Stimulated activated naive CD8-positive, alpha-beta T cell treated with anti-CD3 and anti-CD28 coated beads, Interleukin-15, amount 100 ng/mL, for 72 hours (primary cell): ENCODE results near the gene FXR1.
"Not testable (repeated sequence)": the region's sequence is repeated elsewhere in the genome, so short reads cannot be mapped to it uniquely, and the experiment has no call there.

Experiments used
- ATAC-seq: fragments of 150-1000 bp; cut with Tn5 transposase; 2 replicates; pipeline ENCODE4 v1.10.0; 2021; ENCODE audit warnings: mild to moderate bottlenecking, moderate library complexity
- DNase-seq, 2 donors: peaks; one replicate each; pipeline ENCODE4 v3.0.0; 2021 to 2022
- H3K27ac Mint-ChIP-seq, 2 donors: one replicate each; pipeline ENCODE4 v1.8.0; 2022; ENCODE audit warnings: mild to moderate bottlenecking in 2 of 2, mixed read lengths in 2 of 2, moderate library complexity in 2 of 2
- H3K27me3 Mint-ChIP-seq: one replicate; pipeline ENCODE4 v1.8.0; 2022; ENCODE audit warnings: mixed read lengths
- H3K4me1 Mint-ChIP-seq: one replicate; pipeline ENCODE4 v1.8.0; 2022; ENCODE audit warnings: mild to moderate bottlenecking, mixed read lengths
- H3K4me3 Mint-ChIP-seq, 2 donors: one replicate each; pipeline ENCODE4 v1.8.0; 2022; ENCODE audit warnings: mild to moderate bottlenecking in 2 of 2, mixed read lengths in 2 of 2, moderate library complexity in 1 of 2
- H3K9me3 Mint-ChIP-seq, 2 donors: one replicate each; pipeline ENCODE4 v1.8.0; 2022; ENCODE audit warnings: mixed read lengths in 2 of 2

FXR1 gene

DNA sequence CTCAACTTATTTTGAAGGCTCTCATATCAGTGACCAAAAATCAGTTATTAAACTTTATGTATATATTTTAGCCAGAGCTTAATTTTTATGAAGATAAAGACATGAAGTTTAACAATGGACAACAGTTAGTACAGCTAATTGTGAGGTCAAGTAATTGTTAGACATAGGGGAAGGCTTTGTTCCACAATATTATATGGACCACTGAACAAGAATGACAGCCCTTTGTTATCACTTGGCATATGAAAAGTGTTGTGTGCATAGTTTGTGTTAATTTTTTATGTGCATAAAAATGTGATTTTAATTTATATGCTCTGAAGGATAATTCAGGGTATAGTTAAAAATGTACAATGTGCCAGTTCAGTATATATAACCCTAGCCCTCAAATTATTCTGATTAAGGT is 65.0 kb downstream of the FXR1 start:
- Mint-ChIP-seq H3K27me3 (no peaks in the 10 kb centered on the region), H3K27ac (no peak overlapping the region), H3K4me3 (no peak overlapping the region), H3K9me3 (no peaks in the 10 kb centered on the region), H3K4me1 (no peaks in the 10 kb centered on the region)
- ATAC-seq (no peak), DNase-seq (no peak)

DNA sequence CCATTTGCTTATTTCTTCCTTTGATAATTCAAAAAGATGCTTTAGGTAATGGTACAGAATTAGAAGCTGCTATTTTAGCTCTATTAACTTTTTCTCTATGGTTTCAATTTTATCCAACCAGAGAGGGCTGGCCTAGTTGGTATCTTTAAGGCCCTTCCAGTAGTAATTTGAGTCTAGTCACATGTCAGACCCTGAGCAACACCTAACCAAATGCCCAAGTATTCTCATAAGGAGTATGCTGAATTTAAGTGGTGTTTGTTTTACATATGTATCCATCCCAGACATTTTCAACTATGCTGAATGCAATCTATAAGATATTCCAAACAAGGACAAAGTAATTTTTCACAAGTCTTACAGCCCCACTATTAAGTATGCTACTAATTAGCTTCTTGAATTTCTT is 67.5 kb downstream of the FXR1 start:
- Mint-ChIP-seq H3K4me1 (no peaks in the 10 kb centered on the region), H3K4me3 (no peak overlapping the region), H3K9me3 (no peaks in the 10 kb centered on the region), H3K27ac (no peak overlapping the region), H3K27me3 (no peaks in the 10 kb centered on the region)
- DNase-seq (no peak), ATAC-seq (no peak)

DNA sequence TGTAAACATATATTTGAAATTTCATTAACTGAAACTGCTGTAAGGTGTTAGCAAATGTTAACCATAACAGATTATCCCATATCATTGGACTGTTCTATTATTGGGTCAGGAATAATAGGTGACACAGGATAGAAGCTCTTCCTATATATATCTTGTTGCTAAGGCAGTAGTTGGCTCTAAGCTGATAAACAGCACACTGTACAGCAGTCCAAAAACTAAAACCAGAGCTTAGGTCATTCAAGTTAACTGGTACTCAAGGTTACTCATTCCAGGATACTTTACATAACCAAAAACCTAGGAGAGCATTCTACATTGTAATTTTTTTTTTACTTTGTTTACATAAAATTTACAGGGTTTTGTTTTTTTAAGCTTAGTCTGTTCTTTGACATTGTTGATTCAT is 68.1 kb downstream of the FXR1 start:
- H3K27me3 Mint-ChIP-seq = no peaks in the 10 kb centered on the region
- DNase-seq (no peak), ATAC-seq (peak; percentile 71)
- no peak overlapping the region for H3K4me3 Mint-ChIP-seq
- H3K4me1 Mint-ChIP-seq = no peaks in the 10 kb centered on the region
- H3K27ac Mint-ChIP-seq = peak overlapping the region in 1 of 2 donors; percentile 5
- no peaks in the 10 kb centered on the region for H3K9me3 Mint-ChIP-seq

DNA sequence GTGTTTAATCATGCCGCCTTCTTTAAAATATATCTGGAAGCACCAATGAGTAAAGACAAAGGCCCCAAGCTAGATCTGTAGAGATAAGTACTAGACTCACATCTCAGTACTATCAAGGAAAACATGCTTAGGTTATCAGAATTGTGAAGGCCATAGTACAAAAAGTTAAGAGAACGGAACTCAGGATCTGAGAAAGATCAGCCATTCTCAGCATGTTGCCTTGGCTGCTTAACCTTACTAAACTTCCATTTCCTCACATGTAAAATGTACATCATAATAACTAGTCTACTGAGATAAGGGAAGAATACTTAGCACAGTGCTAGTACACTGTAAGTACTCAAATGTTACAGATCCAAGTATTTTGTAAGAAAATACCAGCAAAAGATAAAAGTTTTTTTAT is 69.4 kb downstream of the FXR1 start:
- no peak overlapping the region for H3K4me3 Mint-ChIP-seq
- no peaks in the 10 kb centered on the region for H3K9me3 Mint-ChIP-seq
- no peak overlapping the region for H3K27ac Mint-ChIP-seq
- peaks cover 9% of the 10 kb centered on the region for H3K4me1 Mint-ChIP-seq
- DNase-seq (no peak), ATAC-seq (no peak)
- H3K27me3 Mint-ChIP-seq = no peaks in the 10 kb centered on the region

DNA sequence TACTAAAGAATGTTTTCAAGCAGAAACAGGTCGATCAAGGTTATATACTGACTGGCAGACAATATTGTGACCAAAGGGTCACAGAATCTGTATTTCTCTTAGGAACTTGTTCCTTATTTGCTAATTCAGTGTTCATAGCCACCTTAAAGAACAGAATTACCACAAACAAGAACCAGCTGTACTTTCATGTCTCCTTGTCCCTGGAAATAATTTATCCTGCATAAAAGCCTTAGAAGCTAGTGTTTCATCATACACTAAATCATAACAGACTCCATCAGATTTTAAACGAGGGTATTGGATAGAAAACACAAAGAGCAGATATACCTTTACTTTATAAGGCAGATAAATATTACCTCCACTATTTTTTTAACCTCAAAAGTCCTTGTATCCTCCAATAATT is 70.7 kb downstream of the FXR1 start:
- Mint-ChIP-seq H3K9me3 (no peaks in the 10 kb centered on the region), H3K27me3 (no peaks in the 10 kb centered on the region), H3K27ac (no peak overlapping the region), H3K4me1 (peaks cover 19% of the 10 kb centered on the region), H3K4me3 (no peak overlapping the region)
- ATAC-seq (no peak), DNase-seq (no peak)

DNA sequence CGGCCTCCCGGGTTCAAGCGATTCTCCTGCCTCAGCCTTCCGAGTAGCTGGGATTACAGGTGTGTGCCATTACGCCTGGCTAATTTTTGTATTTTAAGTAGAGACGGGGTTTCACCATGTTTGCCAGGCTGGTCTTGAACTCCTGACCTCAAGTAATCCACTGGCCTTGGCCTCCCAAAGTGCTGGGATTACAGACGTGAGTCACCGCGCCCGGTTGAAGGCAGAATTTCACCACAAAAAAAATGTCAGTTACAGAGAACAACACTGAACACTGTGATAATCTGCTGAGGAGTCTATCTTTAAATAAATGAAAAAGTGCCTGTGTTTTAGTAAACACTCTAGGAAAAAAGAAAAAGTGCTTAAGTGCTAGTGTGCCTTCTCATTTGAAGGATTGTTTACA is 73.9 kb downstream of the FXR1 start:
- DNase-seq, ATAC-seq: not testable (repeated sequence)

DNA sequence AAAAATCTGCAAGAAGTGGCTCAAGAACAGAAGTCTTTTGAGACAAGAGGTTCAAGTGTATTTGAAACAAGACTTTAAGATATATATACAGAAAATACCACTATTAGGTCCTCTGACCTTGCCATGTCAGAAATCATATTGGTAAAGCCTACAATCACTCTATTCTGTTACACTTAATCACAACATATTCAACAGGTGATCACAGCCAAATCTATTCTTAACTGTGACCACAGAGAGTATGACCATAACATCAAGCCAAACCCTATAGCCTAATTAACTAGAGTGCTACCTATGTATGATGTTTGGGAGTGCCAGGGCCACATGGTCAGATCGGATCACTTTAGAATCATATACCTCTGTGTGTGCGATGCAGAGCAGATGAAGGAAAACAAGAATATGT is 74.9 kb downstream of the FXR1 start:
- Mint-ChIP-seq H3K27ac (no peak overlapping the region), H3K4me1 (peaks cover 21% of the 10 kb centered on the region), H3K4me3 (peak overlapping the region in 1 of 2 donors; percentile 61), H3K9me3 (no peaks in the 10 kb centered on the region), H3K27me3 (no peaks in the 10 kb centered on the region)
- DNase-seq = no peak
- no peak for ATAC-seq

More for the DNA sequence above, 73.9 kb downstream of the FXR1 start:
- Mint-ChIP-seq H3K4me1 (peaks cover 21% of the 10 kb centered on the region), H3K27ac (peak overlapping the region in 1 of 2 donors; percentile 34)
- not testable (repeated sequence) for H3K4me3 Mint-ChIP-seq, H3K27me3 Mint-ChIP-seq, H3K9me3 Mint-ChIP-seq

DNA sequence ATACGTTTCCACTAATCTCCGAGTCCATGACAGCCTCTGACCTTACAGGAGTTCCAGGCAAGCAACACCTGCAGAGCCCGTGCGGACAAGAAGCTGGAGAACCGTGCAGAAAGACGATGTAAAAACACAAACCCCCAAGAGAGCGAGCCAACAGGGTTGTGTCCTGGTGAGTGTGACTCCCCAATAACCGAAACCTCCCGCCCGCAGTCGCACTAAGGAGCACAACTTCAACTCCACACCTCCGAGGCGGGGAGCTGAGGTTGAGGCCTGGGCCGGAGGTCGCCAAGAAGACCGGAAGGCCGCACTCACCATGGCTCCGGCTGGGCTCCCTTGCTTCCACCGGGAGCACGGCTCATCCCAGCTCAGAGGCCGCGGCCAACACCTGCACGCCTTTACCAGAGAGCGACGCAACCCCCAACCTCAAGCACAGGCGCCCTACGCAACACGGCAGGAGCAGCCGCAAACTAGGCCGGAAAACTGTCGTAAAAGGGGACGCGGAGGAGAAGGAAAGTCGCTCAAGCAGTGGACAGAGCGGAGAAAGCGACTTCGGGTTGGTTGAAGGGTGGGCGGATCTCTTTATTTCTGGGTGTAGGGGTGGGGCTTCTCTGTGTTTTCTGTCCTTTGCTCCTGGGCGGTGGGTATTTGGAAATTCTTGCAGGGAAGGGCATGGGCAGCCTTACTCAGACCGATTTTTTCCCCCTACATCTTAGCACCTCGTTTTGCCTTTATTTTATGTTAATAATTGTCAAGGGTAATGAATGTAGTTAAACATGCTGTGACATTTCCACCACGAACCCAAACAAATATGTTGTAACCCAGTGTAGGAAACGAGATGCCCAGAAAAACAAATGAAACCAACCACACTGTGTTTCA is 77.1 kb downstream of the FXR1 start, which contains the start of gene DNAJC19:
TSS of gene DNAJC19 (minus strand) at position 446 of the 873 bp plus-strand sequence. CDS start at position 312, 134 bp downstream.
- no peaks in the 10 kb centered on the region for H3K27me3 Mint-ChIP-seq
- peak; percentile 85 to 92 for DNase-seq
- no peaks in the 10 kb centered on the region for H3K9me3 Mint-ChIP-seq

DNA sequence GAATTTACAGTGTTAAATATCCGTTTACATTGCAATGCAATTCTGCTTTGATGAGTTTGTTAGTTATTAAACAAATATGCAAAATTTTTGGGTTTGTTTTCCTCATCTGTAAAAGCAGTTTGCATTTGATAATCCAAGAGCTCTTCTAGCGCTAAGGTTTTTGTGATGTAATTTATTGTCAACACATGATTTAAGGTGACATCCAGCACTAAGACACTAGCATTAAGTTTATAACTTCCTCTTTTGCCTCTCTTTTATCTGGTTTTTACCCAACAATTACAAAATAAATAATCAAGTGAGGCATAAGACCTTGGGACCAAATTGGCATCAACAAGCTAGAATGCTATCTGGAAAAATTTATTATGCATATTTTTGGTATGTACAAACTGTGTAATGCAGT is 78.0 kb downstream of the FXR1 start:
- peak overlapping the region; percentile 97 to 99 for H3K4me3 Mint-ChIP-seq
- H3K4me1 Mint-ChIP-seq = peaks cover 21% of the 10 kb centered on the region
- H3K27me3 Mint-ChIP-seq = no peaks in the 10 kb centered on the region
- no peaks in the 10 kb centered on the region for H3K9me3 Mint-ChIP-seq
- ATAC-seq = no peak
- peak overlapping the region in 1 of 2 donors; percentile 98 for H3K27ac Mint-ChIP-seq
- no peak for DNase-seq

More for the DNA sequence above, 77.1 kb downstream of the FXR1 start, which contains the start of gene DNAJC19:
- peak within 1 kb of the TSS; percentile 97 to 98 for H3K27ac Mint-ChIP-seq
- H3K4me3 Mint-ChIP-seq = peak within 1 kb of the TSS; percentile 97 to 99
- ATAC-seq = peak; percentile 95
- H3K4me1 Mint-ChIP-seq = peaks cover 21% of the 10 kb centered on the region

DNA sequence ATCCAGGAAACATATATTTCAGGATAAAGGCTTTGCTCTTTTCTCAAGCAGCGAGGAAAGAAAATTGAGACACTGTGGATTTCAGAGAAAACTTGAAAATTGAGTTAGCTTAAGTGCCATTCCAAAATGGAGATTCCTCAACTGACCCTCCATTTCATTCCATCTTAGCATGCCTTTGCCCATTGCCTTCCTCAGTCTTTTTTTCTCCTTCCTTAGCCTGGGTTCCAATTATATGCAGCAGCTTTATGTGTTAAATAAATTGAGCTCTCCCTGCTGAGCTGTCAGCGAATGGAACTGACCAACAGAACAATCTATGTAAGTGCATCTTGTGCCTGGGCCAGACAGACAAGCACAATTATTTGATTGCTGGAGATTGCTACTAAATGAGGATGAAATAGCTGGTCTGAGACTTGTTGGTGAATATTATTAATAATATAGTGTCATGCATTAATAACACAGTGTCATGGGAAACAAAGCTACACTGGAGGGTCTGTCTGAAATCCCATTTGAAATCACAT is 84.0 kb downstream of the FXR1 start:
- Mint-ChIP-seq H3K27me3 (no peaks in the 10 kb centered on the region), H3K4me1 (no peaks in the 10 kb centered on the region), H3K27ac (no peak overlapping the region), H3K4me3 (no peak overlapping the region), H3K9me3 (peaks cover 11 to 12% of the 10 kb centered on the region in 2 donors)
- ATAC-seq (no peak), DNase-seq (no peak)

DNA sequence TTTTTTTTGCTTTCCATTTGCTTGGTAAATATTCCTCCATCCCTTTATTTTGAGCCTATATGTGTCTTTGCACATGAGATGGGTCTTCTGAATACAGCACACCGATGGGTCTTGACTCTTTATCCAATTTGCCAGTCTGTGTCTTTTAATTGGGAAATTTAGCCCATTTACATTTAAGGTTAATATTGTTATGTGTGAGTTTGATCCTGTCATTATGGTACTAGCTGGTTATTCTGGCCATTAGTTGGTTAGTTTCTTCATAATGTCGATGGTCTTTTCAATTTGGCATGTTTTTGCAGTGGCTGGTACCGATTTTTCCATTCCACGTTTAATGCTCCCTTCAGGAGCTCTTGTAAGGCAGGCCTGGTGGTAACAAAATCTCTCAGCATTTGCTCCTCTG is 89.9 kb downstream of the FXR1 start:
- not testable (repeated sequence) for H3K4me3 Mint-ChIP-seq, H3K4me1 Mint-ChIP-seq, H3K27ac Mint-ChIP-seq, ATAC-seq, DNase-seq, H3K27me3 Mint-ChIP-seq
- peaks cover 23 to 30% of the 10 kb centered on the region in 2 donors for H3K9me3 Mint-ChIP-seq

DNA sequence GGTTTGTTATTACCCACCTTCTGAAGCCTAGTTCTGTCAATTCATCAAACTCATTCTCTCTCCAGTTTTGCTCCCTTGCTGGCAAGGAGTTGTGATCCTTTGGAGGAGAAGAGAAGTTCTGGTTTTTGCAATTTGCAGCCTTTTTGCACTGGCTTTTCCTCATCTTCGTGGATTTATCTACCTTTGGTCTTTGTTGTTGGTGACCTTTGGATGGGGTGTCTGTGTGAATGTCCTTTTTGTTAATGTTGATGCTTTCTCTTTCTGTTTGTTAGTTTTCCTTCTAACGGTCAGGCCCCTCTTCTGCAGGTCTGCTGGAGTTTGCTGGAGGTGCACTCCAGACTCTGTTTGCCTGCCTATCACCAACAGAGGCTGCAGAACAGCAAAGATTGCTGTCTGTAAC is 91.0 kb downstream of the FXR1 start:
- not testable (repeated sequence) for DNase-seq, ATAC-seq, H3K27me3 Mint-ChIP-seq, H3K27ac Mint-ChIP-seq, H3K4me3 Mint-ChIP-seq, H3K4me1 Mint-ChIP-seq
- H3K9me3 Mint-ChIP-seq = peaks cover 23 to 30% of the 10 kb centered on the region in 2 donors

DNA sequence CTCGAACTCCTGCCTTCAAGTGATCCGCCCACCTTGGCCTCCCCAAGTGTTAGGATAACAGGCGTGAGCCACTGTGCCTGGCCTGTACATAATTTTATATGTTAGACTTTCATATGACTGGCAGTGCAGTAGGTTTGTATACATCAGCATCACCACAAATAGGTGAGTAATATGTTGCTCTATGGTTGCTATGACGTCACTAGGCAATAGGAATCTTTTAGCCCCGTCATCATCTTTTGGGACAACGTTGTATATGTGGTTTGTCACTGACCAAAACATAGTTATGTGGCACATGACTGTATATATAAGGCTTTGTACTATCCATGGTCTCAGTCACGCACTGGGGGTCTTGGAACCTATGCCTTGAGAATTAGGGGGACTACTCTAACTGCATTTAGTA is 94.1 kb downstream of the FXR1 start:
- H3K9me3 Mint-ChIP-seq = peaks cover 10 to 19% of the 10 kb centered on the region in 2 donors
- H3K4me1 Mint-ChIP-seq = peaks cover 9% of the 10 kb centered on the region
- no peaks in the 10 kb centered on the region for H3K27me3 Mint-ChIP-seq
- ATAC-seq (no peak), DNase-seq (no peak)
- H3K4me3 Mint-ChIP-seq = no peak overlapping the region
- no peak overlapping the region for H3K27ac Mint-ChIP-seq

DNA sequence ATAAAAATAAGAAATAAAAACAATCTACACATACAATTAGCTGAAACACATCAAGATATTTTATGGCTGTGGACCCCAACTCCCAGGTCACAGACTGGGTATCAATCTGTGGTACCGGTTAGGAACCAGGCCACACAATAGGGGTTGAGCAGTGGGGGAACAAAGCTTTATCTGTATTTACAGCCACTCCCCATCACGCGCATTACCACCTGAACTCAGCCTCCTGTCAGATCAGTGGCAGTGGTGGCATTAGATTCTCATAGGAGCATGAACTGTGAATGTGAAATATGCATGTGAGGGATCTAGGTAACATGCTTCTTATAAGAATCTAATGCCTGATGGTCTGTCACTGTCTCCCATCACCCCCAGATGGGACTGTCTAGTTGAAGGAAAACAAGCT is 94.8 kb downstream of the FXR1 start:
- no peaks in the 10 kb centered on the region for H3K27me3 Mint-ChIP-seq
- peaks cover 3 to 12% of the 10 kb centered on the region in 2 donors for H3K9me3 Mint-ChIP-seq
- H3K27ac Mint-ChIP-seq = no peak overlapping the region
- ATAC-seq (no peak), DNase-seq (no peak)
- H3K4me3 Mint-ChIP-seq = no peak overlapping the region
- H3K4me1 Mint-ChIP-seq = peaks cover 9% of the 10 kb centered on the region

DNA sequence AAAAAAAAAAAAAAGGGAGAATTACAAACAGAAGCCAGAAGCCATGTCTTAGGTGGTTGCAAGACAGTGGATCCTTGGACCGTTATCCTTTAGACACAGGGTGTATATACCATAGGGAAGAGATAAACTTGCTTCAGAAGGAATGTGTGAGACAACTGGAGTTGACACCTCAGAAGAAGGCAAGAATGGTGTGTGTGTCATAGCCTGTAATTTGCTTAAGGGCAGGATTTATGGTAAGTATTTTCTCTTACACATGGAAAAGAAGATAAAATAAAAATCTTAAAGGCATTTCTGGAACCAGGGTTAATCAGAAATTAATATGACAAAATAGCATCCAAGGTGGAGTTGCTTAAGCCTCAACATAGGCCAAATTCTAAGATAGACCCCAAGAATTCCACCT is 96.3 kb downstream of the FXR1 start:
- no peak for ATAC-seq
- Mint-ChIP-seq H3K4me1 (peaks cover 9% of the 10 kb centered on the region), H3K4me3 (no peak overlapping the region), H3K9me3 (no peaks in the 10 kb centered on the region), H3K27ac (no peak overlapping the region), H3K27me3 (no peaks in the 10 kb centered on the region)
- no peak for DNase-seq

DNA sequence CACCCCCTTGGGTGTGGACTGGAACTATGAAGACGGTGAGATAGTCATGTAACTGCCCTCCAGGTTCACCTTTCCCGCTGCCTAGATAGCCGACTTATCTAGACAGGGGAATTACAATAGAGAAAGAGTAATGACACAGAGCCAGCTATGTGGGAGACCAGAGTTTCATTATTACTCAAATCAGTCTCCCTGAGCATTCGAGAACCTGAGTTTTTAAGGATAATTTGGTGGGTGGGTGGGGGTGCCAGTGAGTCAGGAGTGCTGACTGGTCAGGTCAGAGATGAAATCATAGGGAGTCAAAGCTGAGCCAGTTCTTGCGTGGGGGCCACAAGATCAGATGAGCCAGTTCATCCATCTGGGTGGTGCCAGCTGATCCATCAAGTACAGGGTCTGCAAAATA is 96.8 kb downstream of the FXR1 start:
- ATAC-seq (peak; percentile 73), DNase-seq (peak in 1 of 2 donors; percentile 33)
- Mint-ChIP-seq H3K27ac (no peak overlapping the region), H3K4me1 (peaks cover 9% of the 10 kb centered on the region), H3K27me3 (no peaks in the 10 kb centered on the region), H3K9me3 (no peaks in the 10 kb centered on the region), H3K4me3 (no peak overlapping the region)
